GM21737 (cell line): ENCODE measurements around the gene VPS35L.

Source experiments
- ATAC-seq: cut with Tn5 transposase; IDR thresholded peaks from one replicate; pipeline ENCODE4 v1.9.1; 2021; ENCODE audit warnings: mild to moderate bottlenecking, moderate library complexity; ENCODE audit not compliant: unreplicated experiment

The VPS35L gene

GRCh38 chr16:19743816-19744159 lies 188.3 kb downstream of the VPS35L start:
- ATAC-seq, result no peak

DNA sequence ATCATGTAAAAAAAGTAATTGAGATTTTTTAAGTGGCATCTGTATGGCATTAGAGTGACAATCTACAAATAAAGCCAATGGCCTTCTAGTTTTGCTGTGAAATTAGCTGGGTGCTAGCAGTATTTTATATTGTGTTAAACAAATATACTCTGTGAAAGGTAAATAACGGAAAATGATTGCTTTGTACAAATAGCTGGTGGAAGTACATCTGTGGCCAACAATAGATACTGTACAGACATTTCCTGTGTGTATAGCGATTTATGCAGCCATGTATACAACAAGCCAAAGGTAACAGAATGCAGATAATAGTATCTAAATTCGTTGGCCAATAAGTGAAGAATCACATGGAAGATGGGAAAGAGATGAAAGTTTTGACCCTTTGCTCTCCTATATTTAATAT lies 189.2 kb downstream of the VPS35L start:
- ATAC-seq, result no peak

DNA sequence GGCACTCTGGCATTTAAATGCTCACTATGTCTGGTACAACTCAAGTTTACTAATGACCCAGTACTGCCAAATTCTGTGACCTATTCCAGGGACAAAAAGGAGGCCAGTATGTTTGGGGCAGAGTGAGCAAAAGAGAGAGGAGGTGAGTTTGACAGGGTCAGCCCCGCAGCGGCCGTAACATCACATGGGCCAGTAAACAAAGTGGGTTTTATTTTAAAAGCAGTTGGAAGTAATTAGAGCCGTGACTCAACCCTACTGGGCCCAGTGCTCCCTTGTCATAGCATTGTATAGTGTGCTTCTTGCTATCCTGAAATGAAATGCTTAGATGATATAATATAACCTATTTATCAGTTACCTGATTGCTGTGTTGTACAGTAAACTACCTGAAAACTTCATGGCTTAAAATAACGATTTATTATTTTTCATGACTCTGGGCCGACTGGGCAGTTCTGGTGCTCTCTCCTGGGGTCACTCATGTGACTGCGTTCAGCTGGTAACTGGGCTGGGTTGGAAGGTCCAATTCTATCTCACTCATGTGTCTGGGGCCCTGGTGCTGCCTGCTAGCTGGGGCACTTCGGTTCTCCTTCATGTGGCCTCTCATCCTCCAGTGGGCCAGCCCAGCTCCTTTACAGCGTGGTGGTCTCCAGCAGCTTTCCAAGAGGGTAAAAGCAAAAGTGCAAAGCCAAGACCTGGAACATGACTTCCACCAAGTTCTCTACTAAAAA lies 189.9 kb downstream of the VPS35L start:
- no peak for ATAC-seq

DNA sequence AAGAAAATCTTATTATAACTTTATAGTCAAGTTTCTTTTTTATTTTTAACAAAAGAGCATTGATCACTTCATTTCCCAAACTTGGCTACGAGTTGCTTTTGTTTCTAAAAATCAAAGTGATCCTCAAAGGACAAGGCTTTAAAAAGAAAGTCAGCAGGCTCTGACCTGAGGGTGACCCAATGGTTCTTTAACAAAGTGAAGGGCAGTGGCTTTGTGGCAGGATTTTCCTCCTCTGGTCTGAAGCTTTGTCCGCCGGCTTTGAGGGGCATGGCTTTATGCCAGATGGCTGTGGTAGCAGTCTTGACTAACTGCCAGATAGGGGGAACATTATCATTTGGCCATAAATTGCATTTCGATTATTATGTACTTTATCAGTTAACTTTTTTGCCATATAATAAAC lies 191.1 kb downstream of the VPS35L start:
- no peak for ATAC-seq

GRCh38 chr16:19748389-19749168 lies 193.1 kb downstream of the VPS35L start:
- no peak for ATAC-seq

- ATAC-seq, result no peak
Measured at GRCh38 chr16:19749571-19750080, 194.1 kb downstream of the VPS35L start.
